BJ (cell line): ENCODE measurements around the gene MB. TPM values are rescaled to one million over a fixed set of nuclear protein-coding genes. Genes with fewer than 3 reads are reported as not detected.

Experiments
- CTCF ChIA-PET: fragments of 350-600 bp; formaldehyde crosslinking; extraction: SDS; loops from one replicate; lab custom pipeline; 2021; ENCODE audit warnings: antibody characterized with exemption, inconsistent platforms; lab: Yijun Ruan, JAX
- POLR2A ChIA-PET: fragments of 300-600 bp; sonication (Branson Sonifier 250); formaldehyde crosslinking; extraction: SDS; loops from one replicate; lab custom pipeline; 2021; ENCODE audit warnings: antibody characterized with exemption; lab: Charles Lee
- DNase-seq: peaks from one replicate; pipeline ENCODE4 v3.0.0-alpha.2; 2011; ENCODE audit warnings: low read depth
- H3K27me3 ChIP-seq: 2 replicates; pipeline ENCODE4 v1.6.0; 2011; ENCODE audit warnings: low read length; ENCODE audit not compliant: control insufficient read depth, insufficient read depth
- H3K36me3 ChIP-seq: 2 replicates; pipeline ENCODE4 v1.5.1; 2011; ENCODE audit warnings: low read length; ENCODE audit not compliant: control insufficient read depth, insufficient read depth
- H3K4me3 ChIP-seq: 2 replicates; pipeline ENCODE4 v1.5.1; 2011; ENCODE audit warnings: low read depth, mild to moderate bottlenecking, control low read depth, low read length
- polyA plus RNA-seq: library from polyadenylated mRNA; depleted of rRNA; stranded (reverse); fragments of >200 nt; gene quantifications from 2 replicates; pipeline ENCODE4 v1.2.3, GENCODE V29; 2011
- TF ChIP-seq, protein P1 (sequence below): IDR thresholded peaks from 2 replicates; pipeline ENCODE4 v1.5.1; 2011; ENCODE audit warnings: low read depth, mild to moderate bottlenecking, control low read depth, inconsistent platforms, low read length, moderate library complexity; ENCODE audit not compliant: insufficient read depth

MB gene
- polyA plus RNA-seq, 1 experiment, result not detected

DNA sequence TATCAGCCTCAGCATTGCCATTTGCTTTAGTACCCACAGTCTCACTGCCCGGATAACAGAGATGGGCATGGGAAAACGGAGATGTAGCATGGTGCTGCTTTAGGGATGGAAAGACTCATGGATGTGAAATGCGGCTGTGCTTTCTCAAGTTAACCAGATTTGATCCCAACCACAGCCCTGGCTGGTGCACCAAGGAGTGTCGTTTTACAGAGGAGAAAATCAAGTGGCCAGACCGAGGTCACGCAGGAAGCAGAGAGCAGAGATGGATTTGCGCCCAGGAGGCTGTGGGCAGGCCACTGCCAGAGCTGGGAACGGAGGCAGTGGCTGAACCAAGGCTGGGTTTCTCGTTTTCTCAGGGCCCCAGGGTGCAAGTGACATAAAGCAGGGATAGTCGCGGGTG is 9.0 kb downstream of the MB start:
- TF ChIP-seq, protein P1, sequence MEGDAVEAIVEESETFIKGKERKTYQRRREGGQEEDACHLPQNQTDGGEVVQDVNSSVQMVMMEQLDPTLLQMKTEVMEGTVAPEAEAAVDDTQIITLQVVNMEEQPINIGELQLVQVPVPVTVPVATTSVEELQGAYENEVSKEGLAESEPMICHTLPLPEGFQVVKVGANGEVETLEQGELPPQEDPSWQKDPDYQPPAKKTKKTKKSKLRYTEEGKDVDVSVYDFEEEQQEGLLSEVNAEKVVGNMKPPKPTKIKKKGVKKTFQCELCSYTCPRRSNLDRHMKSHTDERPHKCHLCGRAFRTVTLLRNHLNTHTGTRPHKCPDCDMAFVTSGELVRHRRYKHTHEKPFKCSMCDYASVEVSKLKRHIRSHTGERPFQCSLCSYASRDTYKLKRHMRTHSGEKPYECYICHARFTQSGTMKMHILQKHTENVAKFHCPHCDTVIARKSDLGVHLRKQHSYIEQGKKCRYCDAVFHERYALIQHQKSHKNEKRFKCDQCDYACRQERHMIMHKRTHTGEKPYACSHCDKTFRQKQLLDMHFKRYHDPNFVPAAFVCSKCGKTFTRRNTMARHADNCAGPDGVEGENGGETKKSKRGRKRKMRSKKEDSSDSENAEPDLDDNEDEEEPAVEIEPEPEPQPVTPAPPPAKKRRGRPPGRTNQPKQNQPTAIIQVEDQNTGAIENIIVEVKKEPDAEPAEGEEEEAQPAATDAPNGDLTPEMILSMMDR, result no peak
- Histone ChIP-seq H3K36me3 (no peaks in the 10 kb centered on the region), H3K4me3 (no peak overlapping the region), H3K27me3 (peaks cover 19% of the 10 kb centered on the region)
- ChIA-PET POLR2A (no interaction called here), CTCF (interaction anchor here (0.6 kb wide), 1 partner anchor 528 kb away, joined by 3 read pairs; no protein-coding TSS in a partner anchor)
- DNase-seq, result no peak

DNA sequence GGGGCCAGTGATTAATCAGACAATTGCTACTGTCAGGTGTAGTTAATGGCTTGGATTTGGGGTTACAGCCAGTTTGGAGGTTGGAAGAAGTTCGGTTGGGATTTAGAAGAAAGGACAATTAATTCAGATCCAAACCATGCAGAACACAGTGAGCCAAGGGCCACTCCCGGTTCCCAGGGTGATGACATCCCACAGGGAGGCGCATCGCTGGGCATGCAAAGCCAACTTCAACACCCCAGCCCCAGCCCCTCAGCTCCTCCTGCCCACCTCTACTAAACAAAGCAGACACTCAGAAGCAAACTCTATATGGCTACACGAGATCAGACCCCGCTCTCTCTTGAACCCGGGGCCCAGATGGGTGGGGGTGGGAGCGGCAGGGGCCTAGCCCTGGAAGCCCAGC is 10.2 kb downstream of the MB start:
- Histone ChIP-seq H3K4me3 (no peak overlapping the region), H3K27me3 (peaks cover 19% of the 10 kb centered on the region), H3K36me3 (no peaks in the 10 kb centered on the region)
- no peak for DNase-seq
- CTCF ChIA-PET, result no interaction called here
- POLR2A ChIA-PET, result no interaction called here
- TF ChIP-seq, protein P1, result no peak

DNA sequence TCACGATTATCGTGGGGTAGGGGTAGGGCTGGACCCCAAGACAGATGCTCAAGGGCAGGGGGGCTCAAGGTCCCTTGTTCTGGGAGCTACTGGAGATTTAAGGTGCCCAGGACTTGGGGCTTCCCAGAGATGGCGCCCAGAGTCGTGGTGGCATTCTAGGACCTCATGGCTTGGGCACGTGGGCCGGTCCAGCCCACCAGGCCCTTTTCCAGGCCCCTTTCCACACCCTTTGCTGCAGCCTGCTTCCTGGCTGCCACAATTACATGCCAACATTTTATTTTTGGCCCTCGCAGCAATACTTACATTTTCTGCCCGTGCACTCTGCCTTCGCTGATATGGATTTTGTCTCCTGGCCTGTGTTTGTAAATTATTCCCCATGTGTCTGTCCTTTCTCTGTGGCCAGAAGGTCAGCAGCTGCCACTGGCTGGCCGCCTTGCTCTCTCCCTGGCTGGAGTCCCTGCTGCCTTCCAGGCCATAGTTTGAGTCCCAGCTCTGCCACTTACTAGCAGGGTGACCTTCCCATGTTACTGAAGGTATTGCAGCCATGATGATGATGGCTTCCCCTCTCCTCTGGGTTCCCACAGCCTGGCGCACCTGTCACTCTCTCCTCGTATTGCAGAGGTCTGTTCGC is 11.2 kb downstream of the MB start:
- H3K27me3 ChIP-seq, result peaks cover 18% of the 10 kb centered on the region
- TF ChIP-seq, protein P1, result no peak
- ChIA-PET POLR2A (no interaction called here), CTCF (interaction anchor here (0.6 to 1.1 kb wide), 2 partner anchors 10 to 476 kb away, joined by 3 to 6 read pairs; no protein-coding TSS in a partner anchor)
- no peaks in the 10 kb centered on the region for H3K36me3 ChIP-seq
- no peak for DNase-seq
- no peak overlapping the region for H3K4me3 ChIP-seq

DNA sequence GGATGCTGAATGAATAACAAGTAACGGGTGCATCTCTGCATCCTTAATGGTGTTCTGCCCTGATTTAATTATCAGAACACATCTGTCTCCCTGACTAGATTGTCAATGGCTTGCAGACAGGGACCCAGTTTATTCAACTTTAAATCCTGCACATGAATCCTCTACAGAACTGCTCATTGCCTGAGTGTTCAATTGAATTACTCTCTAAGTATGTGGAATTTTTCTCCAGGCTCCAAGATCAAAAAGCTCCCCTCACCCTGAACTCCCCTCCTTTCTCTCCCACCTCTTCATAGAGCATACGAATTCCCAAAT is 11.8 kb downstream of the MB start:
- CTCF ChIA-PET, result interaction anchor here (0.6 to 1.1 kb wide), 2 partner anchors 11 to 476 kb away, joined by 3 to 6 read pairs; no protein-coding TSS in a partner anchor
- no peak for DNase-seq
- TF ChIP-seq, protein P1, result no peak
- H3K4me3 ChIP-seq, result no peak overlapping the region
- H3K27me3 ChIP-seq, result peaks cover 14% of the 10 kb centered on the region
- POLR2A ChIA-PET, result no interaction called here
- H3K36me3 ChIP-seq, result no peaks in the 10 kb centered on the region

DNA sequence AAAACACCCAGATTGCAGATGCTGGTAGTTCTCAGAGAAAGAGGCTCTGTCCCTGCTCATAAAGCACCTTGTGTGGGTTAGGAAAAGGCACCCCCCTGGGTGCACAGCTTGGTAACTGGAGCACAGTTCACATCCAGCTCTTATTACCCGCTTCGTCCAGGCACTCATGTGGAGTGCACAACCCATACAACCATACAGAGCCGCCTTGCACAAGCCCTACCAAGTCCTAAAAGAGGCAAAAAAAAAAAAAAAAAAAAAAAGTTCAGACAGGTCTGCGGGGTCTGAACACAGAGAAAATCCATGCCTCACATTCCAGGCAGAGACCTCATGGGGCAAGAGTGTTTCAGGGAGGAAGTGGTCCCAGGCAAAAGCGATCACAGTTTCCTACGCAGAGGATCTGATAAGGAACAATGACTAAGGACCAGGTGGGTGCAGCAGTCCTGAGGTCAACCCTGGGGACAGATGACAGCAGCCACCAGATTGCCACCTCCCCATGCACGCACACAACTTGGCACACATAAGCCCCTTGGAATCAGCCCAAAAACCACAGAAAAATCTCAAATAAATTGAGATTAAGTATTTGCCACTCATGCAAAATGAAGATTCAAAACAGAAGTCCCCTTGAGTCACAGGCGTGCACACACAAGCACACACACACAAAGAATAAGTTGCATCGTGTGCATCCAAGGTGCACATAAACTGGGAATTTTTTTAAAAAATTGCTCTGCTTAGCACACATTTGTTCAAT is 12.3 kb downstream of the MB start:
- no peak overlapping the region for H3K4me3 ChIP-seq
- ChIA-PET CTCF (interaction anchor here (1.1 to 1.4 kb wide), 3 partner anchors 11 to 254 kb away, joined by 3 read pairs; no protein-coding TSS in a partner anchor), POLR2A (no interaction called here)
- H3K36me3 ChIP-seq, result no peaks in the 10 kb centered on the region
- peaks cover 11% of the 10 kb centered on the region for H3K27me3 ChIP-seq
- TF ChIP-seq, protein P1, result no peak
- no peak for DNase-seq
